Stimulated activated CD4-positive, alpha-beta T cell treated with anti-CD3 and anti-CD28 coated beads, Interleukin-2, amount 100 ng/mL, for 48 hours (primary cell): ENCODE data around the gene VWA3A.

Experiments used
- DNase-seq, 2 donors: peaks; one replicate each; pipeline ENCODE4 v3.0.0-alpha.2; 2020

Gene VWA3A

DNA sequence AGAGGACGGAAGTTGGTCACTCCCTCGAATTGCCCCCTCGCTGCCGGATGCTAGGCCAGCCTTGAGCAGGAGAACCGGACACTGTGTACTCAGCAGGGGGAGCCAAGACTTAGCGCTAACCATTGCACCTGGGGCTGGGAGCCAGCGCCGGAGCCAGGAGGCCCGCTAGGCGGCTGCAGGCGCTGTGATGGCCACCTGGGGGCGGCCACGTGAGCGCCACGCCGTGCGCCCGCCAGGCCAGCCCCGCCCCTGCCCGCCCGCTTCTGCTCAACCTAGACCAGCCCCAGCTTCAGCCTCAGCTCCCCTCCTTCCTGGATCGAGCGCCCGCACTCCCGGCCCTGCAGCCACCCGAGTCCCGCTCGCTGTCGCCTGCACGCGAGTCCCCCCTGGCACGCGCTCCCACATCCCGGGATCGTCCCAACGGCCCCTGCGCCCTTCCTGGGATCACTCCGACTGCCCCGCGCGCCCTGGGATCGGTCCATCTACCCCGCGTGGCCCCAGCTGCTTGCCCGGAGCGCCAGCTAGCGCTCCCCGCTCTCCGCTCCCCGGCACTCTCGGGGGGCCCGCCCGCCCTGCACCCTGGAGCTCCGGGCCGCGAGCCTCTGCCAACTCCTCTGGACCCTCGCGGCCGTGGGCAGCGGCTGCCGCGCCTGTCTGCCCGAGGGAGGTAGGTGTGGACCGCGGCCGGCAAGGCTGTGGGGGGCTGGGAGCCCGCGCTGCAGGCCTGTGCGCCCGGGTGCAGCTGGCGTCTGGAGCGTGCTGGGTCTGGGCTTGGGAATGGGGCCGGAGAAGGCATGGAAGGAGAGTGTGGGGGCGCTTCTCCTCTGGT is 113.9 kb downstream of the VWA3A start, which contains the start of gene EEF2K:
Gene EEF2K, plus strand, starts transcription at position 266 of the 829 bp plus-strand sequence. CDS start 19,452 bp downstream, outside the sequence.
- peak; percentile 78 to 83 for DNase-seq
